WTC11 (cell line): ENCODE data around the gene ZBTB7C.

ENCODE experiments used
- ARID4B ChIP-seq: sonication (generic); formaldehyde crosslinking; IDR thresholded peaks from 2 replicates; pipeline ENCODE4 v1.8.0; 2023; ENCODE audit warnings: missing genetic modification reagents, mild to moderate bottlenecking, borderline replicate concordance
- CREM ChIP-seq: sonication (generic); formaldehyde crosslinking; IDR thresholded peaks from 2 replicates; pipeline ENCODE4 v1.8.1; 2022; ENCODE audit warnings: mild to moderate bottlenecking, missing genetic modification reagents, moderate library complexity
- PRDM15 ChIP-seq: sonication (generic); formaldehyde crosslinking; IDR thresholded peaks from 2 replicates; pipeline ENCODE4 v1.8.0; 2022; ENCODE audit warnings: missing genetic modification reagents
- TCF7 ChIP-seq: sonication (generic); formaldehyde crosslinking; IDR thresholded peaks from 2 replicates; pipeline ENCODE4 v1.8.0; 2022; ENCODE audit warnings: mild to moderate bottlenecking, low read depth, missing genetic modification reagents, moderate library complexity
- ZNF138 ChIP-seq: sonication (generic); formaldehyde crosslinking; conservative IDR thresholded peaks from 2 replicates; pipeline ENCODE4 v1.8.1; 2022; ENCODE audit warnings: mild to moderate bottlenecking, moderate library complexity, missing genetic modification reagents
- ZNF317 ChIP-seq: sonication (generic); formaldehyde crosslinking; IDR thresholded peaks from 2 replicates; pipeline ENCODE4 v1.8.1; 2023; ENCODE audit warnings: low read depth, mild to moderate bottlenecking, moderate library complexity, missing genetic modification reagents, borderline replicate concordance
- ZNF396 ChIP-seq: fragments of 250-450 bp; sonication (Bioruptor Pico); IDR thresholded peaks from 2 replicates; pipeline ENCODE4 v1.8.0; 2021; ENCODE audit warnings: mild to moderate bottlenecking, moderate library complexity, borderline replicate concordance
- TF ChIP-seq, protein P1 (sequence below): fragments of 200-600 bp; IDR thresholded peaks from 2 replicates; pipeline ENCODE4 v1.8.0; 2022; ENCODE audit warnings: antibody characterized with exemption
- TF ChIP-seq, protein P2 (sequence below): sonication (generic); formaldehyde crosslinking; IDR thresholded peaks from 2 replicates; pipeline ENCODE4 v1.8.1; 2023; ENCODE audit warnings: mild to moderate bottlenecking, missing genetic modification reagents, moderate library complexity
- TF ChIP-seq, protein P3 (sequence below): sonication (generic); formaldehyde crosslinking; IDR thresholded peaks from 2 replicates; pipeline ENCODE4 v1.8.0; 2022; ENCODE audit warnings: mild to moderate bottlenecking, missing genetic modification reagents

DNA sequence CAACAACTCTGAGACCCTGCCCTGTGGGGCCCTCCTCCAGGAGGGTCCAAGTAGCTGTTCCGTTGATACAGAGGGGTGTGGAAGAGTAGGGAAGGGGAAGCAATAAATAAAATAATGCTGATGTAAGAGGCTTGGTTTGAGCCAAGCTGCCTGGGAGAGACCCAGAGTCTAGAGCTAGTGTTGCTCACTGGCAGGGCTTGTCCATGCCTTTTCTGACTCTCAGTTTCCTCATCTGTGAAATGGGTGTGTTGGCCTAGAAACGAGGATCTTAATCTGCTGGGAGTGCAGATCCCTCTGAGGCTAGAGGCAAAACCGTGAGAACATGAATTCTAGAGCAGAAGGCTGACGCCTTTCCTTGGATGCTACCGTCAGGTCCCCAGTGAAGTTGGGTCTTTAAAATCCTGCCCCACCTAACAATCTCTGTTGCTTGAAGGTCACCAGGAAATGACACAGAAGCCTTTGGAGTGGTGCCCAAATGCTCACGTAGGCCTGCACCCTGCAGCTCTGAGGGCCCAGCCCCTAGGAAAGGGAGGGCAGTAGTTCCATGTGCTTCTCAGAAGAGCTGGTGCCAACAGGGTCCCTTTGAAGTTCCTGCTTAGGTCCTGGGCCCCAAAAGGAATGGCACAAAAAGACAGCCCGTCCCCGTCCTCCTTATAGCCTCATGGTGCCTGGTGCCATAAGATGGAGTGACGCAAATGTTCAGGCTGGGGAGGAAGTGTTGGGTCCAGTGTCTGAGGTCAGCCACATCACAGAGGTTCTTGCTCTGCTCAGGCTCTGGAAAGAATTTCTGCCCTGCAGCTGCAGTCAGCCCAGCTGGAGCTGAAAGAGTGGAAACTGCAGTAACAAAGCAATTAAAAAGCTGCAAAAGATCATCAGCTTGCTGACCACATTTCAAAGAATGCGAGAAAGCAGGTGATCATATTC lies 405.5 kb downstream of the ZBTB7C start:
- TF ChIP-seq, protein P1, sequence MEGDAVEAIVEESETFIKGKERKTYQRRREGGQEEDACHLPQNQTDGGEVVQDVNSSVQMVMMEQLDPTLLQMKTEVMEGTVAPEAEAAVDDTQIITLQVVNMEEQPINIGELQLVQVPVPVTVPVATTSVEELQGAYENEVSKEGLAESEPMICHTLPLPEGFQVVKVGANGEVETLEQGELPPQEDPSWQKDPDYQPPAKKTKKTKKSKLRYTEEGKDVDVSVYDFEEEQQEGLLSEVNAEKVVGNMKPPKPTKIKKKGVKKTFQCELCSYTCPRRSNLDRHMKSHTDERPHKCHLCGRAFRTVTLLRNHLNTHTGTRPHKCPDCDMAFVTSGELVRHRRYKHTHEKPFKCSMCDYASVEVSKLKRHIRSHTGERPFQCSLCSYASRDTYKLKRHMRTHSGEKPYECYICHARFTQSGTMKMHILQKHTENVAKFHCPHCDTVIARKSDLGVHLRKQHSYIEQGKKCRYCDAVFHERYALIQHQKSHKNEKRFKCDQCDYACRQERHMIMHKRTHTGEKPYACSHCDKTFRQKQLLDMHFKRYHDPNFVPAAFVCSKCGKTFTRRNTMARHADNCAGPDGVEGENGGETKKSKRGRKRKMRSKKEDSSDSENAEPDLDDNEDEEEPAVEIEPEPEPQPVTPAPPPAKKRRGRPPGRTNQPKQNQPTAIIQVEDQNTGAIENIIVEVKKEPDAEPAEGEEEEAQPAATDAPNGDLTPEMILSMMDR, result no peak
- TF ChIP-seq TCF7 (CRISPR knock-in tag) (no peak), ZNF138 (no peak), ZNF317 (no peak), ARID4B (CRISPR knock-in tag) (no peak), PRDM15 (CRISPR knock-in tag) (no peak), ZNF396 (CRISPR knock-in tag) (no peak), CREM (no peak)
- TF ChIP-seq, protein P2, sequence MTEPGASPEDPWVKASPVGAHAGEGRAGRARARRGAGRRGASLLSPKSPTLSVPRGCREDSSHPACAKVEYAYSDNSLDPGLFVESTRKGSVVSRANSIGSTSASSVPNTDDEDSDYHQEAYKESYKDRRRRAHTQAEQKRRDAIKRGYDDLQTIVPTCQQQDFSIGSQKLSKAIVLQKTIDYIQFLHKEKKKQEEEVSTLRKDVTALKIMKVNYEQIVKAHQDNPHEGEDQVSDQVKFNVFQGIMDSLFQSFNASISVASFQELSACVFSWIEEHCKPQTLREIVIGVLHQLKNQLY, result no peak
- TF ChIP-seq, protein P3, sequence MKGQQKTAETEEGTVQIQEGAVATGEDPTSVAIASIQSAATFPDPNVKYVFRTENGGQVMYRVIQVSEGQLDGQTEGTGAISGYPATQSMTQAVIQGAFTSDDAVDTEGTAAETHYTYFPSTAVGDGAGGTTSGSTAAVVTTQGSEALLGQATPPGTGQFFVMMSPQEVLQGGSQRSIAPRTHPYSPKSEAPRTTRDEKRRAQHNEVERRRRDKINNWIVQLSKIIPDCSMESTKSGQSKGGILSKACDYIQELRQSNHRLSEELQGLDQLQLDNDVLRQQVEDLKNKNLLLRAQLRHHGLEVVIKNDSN (CRISPR knock-in tag), result no peak
